IMR-90 (cell line): ENCODE data around the gene ZNF778. TPM values are rescaled to one million over a fixed set of nuclear protein-coding genes. Genes with fewer than 3 reads are reported as not detected.

Experiments
- ATAC-seq: fragments of 200-7000 bp; cut with Tn5 transposase; 2 replicates; pipeline ENCODE4 v1.9.1; 2020; ENCODE audit warnings: low read depth, mild to moderate bottlenecking, moderate library complexity
- BruUV-seq: library from RNA; stranded (reverse); fragments of 400-500 nt; replicated peaks from 2 replicates; lab custom pipeline; 2021; lab: Mats Ljungman, UMichigan
- CTCF ChIA-PET: fragments of 300-600 bp; formaldehyde crosslinking; extraction: SDS; loops from one replicate; lab custom pipeline; 2021; ENCODE audit warnings: antibody characterized with exemption; lab: Yijun Ruan, JAX
- POLR2A ChIA-PET: fragments of 300-600 bp; sonication (Branson Sonifier 250); formaldehyde crosslinking; loops from one replicate; lab custom pipeline; 2022; ENCODE audit warnings: antibody characterized with exemption; ENCODE audit not compliant: unreplicated experiment; lab: Charles Lee
- DNase-seq: peaks from one replicate; pipeline ENCODE4 v3.0.0; 2013
- H2AFZ ChIP-seq: replicated peaks from 2 replicates; pipeline ENCODE3; 2013; ENCODE audit warnings: low read length, mild to moderate bottlenecking; ENCODE audit not compliant: poor library complexity
- H2AK5ac ChIP-seq: 2 replicates; pipeline ENCODE4 v1.6.1; 2013; ENCODE audit warnings: low read depth, low read length, inconsistent platforms
- H2AK9ac ChIP-seq: replicated peaks from 2 replicates; pipeline ENCODE3; 2013; ENCODE audit warnings: mild to moderate bottlenecking, low read depth, low read length, moderate library complexity; ENCODE audit not compliant: poor library complexity
- H2BK120ac ChIP-seq: 2 replicates; pipeline ENCODE4 v1.6.1; 2013; ENCODE audit warnings: low read depth, low read length, inconsistent platforms
- H2BK15ac ChIP-seq: 3 replicates; pipeline ENCODE4 v1.6.1; 2013; ENCODE audit warnings: low read depth, low read length, inconsistent platforms
- H2BK20ac ChIP-seq: 2 replicates; pipeline ENCODE4 v1.6.1; 2013; ENCODE audit warnings: low read depth, mild to moderate bottlenecking, inconsistent platforms, low read length, moderate library complexity
- H2BK5ac ChIP-seq: 2 replicates; pipeline ENCODE4 v1.6.1; 2013; ENCODE audit warnings: mild to moderate bottlenecking, low read depth, low read length, inconsistent platforms; ENCODE audit not compliant: poor library complexity, severe bottlenecking
- H3K14ac ChIP-seq: replicated peaks from 2 replicates; pipeline ENCODE4 v1.6.1; 2013; ENCODE audit warnings: low read depth, low read length, inconsistent platforms
- H3K18ac ChIP-seq: 2 replicates; pipeline ENCODE4 v1.6.1; 2013; ENCODE audit warnings: low read depth, low read length, control low read depth
- H3K23ac ChIP-seq: 2 replicates; pipeline ENCODE4 v1.6.1; 2013; ENCODE audit warnings: low read depth, low read length, inconsistent platforms
- H3K27ac ChIP-seq: 2 replicates; pipeline ENCODE4 v1.5.1; 2013; ENCODE audit warnings: mild to moderate bottlenecking, control low read depth, low read length; ENCODE audit not compliant: insufficient read depth
- H3K27me3 ChIP-seq: 2 replicates; pipeline ENCODE4 v1.6.1; 2013; ENCODE audit warnings: low read length; ENCODE audit not compliant: control insufficient read depth, insufficient read depth
- H3K36me3 ChIP-seq: 2 replicates; pipeline ENCODE4 v1.6.1; 2013; ENCODE audit warnings: low read length, mixed read lengths; ENCODE audit not compliant: control insufficient read depth, insufficient read depth
- H3K4ac ChIP-seq: 2 replicates; pipeline ENCODE4 v1.6.1; 2013; ENCODE audit warnings: low read depth, low read length, inconsistent platforms
- H3K4me1 ChIP-seq: 2 replicates; pipeline ENCODE4 v1.6.1; 2013; ENCODE audit warnings: low read length, mixed read lengths; ENCODE audit not compliant: control insufficient read depth, insufficient read depth
- H3K4me2 ChIP-seq: 2 replicates; pipeline ENCODE4 v1.6.1; 2013; ENCODE audit warnings: low read depth, mild to moderate bottlenecking, control low read depth, low read length, moderate library complexity
- H3K4me3 ChIP-seq: 2 replicates; pipeline ENCODE4 v1.5.1; 2013; ENCODE audit warnings: low read depth, mild to moderate bottlenecking, control low read depth, low read length, moderate library complexity; ENCODE audit not compliant: insufficient read depth
- H3K56ac ChIP-seq: 2 replicates; pipeline ENCODE4 v1.6.1; 2013; ENCODE audit warnings: low read length, inconsistent platforms; ENCODE audit not compliant: insufficient read depth; ENCODE audit errors: extremely low read depth
- H3K79me1 ChIP-seq, 2 experiments: 2 replicates each; pipeline ENCODE4 v1.6.1; 2013; ENCODE audit warnings: low read length in 2 of 2, inconsistent platforms in 1 of 2, low read depth in 1 of 2
- H3K9ac ChIP-seq: 2 replicates; pipeline ENCODE4 v1.6.1; 2013; ENCODE audit warnings: low read depth, low read length, control low read depth
- H3K9me1 ChIP-seq: 2 replicates; pipeline ENCODE4 v1.6.1; 2013; ENCODE audit warnings: low read length, inconsistent platforms; ENCODE audit not compliant: insufficient read depth
- H3K9me3 ChIP-seq: 2 replicates; pipeline ENCODE4 v1.6.1; 2013; ENCODE audit warnings: low read length; ENCODE audit not compliant: control insufficient read depth, insufficient read depth
- H4K20me1 ChIP-seq: 2 replicates; pipeline ENCODE4 v1.6.1; 2013; ENCODE audit warnings: low read length, inconsistent platforms; ENCODE audit not compliant: insufficient read depth
- H4K5ac ChIP-seq: 2 replicates; pipeline ENCODE4 v1.6.1; 2013; ENCODE audit warnings: mild to moderate bottlenecking, low read depth, low read length, control low read depth
- H4K8ac ChIP-seq, 2 experiments: 2 replicates each; pipeline ENCODE4 v1.6.1; 2013; ENCODE audit warnings: low read depth in 2 of 2, low read length in 2 of 2, control low read depth in 1 of 2, inconsistent platforms in 1 of 2
- H4K91ac ChIP-seq: 2 replicates; pipeline ENCODE4 v1.6.1; 2013; ENCODE audit warnings: low read depth, low read length, inconsistent platforms; ENCODE audit not compliant: insufficient read depth
- MAFK ChIP-seq: IDR thresholded peaks from 2 replicates; pipeline ENCODE4 v1.6.1; 2012; ENCODE audit warnings: low read depth, low read length, improper control_type of control experiment
- MXI1 ChIP-seq: IDR thresholded peaks from 2 replicates; pipeline ENCODE4 v1.6.1; 2012; ENCODE audit warnings: low read depth, mild to moderate bottlenecking, low read length, moderate library complexity, borderline replicate concordance
- RFX5 ChIP-seq: IDR thresholded peaks from 2 replicates; pipeline ENCODE4 v1.8.0; 2012; ENCODE audit warnings: low read depth, mild to moderate bottlenecking, low read length, moderate library complexity
- WGBS, 2 experiments: methylation state at CpG; one replicate each; pipeline versions ENCODE4 v1.1.5 to v1.1.7; 2013; ENCODE audit warnings: missing lambda C conversion rate in 2 of 2; ENCODE audit not compliant: insufficient read length in 1 of 2; ENCODE audit errors: extremely low coverage in 2 of 2; 5-methylcytosine and 5-hydroxymethylcytosine counted together
- dilution Hi-C: fragments of 300-500 bp; cut with HindIII; formaldehyde crosslinking; loops from one replicate; pipeline ENCODE4 v1.14.3; 2018; ENCODE audit warnings: low sequenced_read_pairs; ENCODE audit not compliant: unreplicated experiment
- in situ Hi-C: fragments of 300-500 bp; cut with MboI; formaldehyde crosslinking; loops from 3 replicates; pipeline ENCODE4 v1.14.3; 2019; ENCODE audit warnings: low sequenced_read_pairs, inconsistent platforms, mixed read lengths
- intact Hi-C: fragments of 100-400 bp; cut with micrococcal nuclease; formaldehyde crosslinking; loops from 2 replicates; pipeline ENCODE4 v1.10.0; 2022
- polyA plus RNA-seq, 3 experiments: library from polyadenylated mRNA; depleted of rRNA; stranded (reverse); fragments of >200 nt; gene quantifications; 2 replicates each; pipeline ENCODE4 v1.2.3, GENCODE V29; 2012; ENCODE audit warnings: low replicate concordance in 1 of 3
- total RNA-seq: library from RNA; depleted of rRNA; stranded (reverse); fragments of >200 nt; gene quantifications from 2 replicates; pipeline ENCODE4 v1.2.3, GENCODE V29; 2012

Gene ZNF778
- total and polyA plus RNA-seq, 2 of the 4 experiments (the other 2 are of a cell fraction): 5.6 to 9.9 TPM

DNA sequence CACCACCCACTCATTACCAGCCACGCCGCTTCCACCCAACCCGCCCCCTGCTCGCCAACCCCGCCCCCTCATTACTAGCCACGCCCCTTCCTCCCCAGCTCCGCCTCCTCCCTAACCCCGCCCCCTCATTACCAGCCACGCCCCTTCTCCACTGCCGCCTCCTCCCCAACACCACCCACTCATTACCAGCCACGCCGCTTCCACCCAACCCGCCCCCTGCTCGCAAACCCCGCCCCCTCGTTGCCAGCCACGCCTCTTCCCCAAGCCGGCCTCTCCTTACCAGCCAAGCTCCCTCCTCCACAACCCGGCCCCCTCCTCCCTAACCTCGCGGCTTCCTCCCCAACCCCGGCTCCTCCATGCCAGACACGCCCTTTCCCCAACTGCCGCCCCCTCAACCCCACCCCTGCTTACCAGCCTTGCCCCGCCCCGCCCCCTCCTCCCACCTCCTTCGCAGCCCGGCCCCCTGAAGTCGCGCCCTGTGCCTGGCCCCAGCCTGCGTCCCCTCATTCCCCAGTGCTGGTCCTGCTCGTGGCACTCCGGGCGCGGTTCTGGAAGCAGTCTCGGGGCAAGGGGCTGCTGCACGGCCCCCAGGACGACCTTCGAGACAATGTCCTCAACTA is 24.4 kb upstream of the ZNF778 start:
- Histone ChIP-seq H3K4me1 (peaks cover 6% of the 10 kb centered on the region), H3K79me1 (no peaks in the 10 kb centered on the region), H3K36me3 (no peaks in the 10 kb centered on the region), H3K4me3 (peak overlapping the region; percentile 39; the same call in 1 of the 2 replicates), H2BK5ac (no peak overlapping the region), H2AK5ac (peak overlapping the region; percentile 50; the same call in 1 of the 2 replicates), H3K27me3 (no peaks in the 10 kb centered on the region; the same call in 1 of the 2 replicates), H3K4ac (no peak overlapping the region), H4K91ac (no peak overlapping the region), H3K9me3 (no peaks in the 10 kb centered on the region), H3K27ac (peak overlapping the region; percentile 18; the same call in 1 of the 2 replicates), H3K14ac (no peak overlapping the region), H3K23ac (no peak overlapping the region), H3K9me1 (peaks cover 3% of the 10 kb centered on the region; the same call in 1 of the 2 replicates), H4K5ac (no peak overlapping the region), H3K4me2 (peak overlapping the region; percentile 70), H2BK15ac (no peak overlapping the region), H4K8ac (peak overlapping the region in 1 of 2 experiments; percentile 69; a peak in 1 of 4 replicates), H3K56ac (no peak overlapping the region), H2BK120ac (no peak overlapping the region), H3K9ac (no peak overlapping the region), H2AK9ac (no peak overlapping the region), H2AFZ (peak overlapping the region; percentile 87), H3K18ac (no peak overlapping the region), H2BK20ac (no peak overlapping the region), H4K20me1 (no peaks in the 10 kb centered on the region; the same call in 1 of the 2 replicates)
- DNase-seq (peak; percentile 86), ATAC-seq (peak; percentile 77)
- POLR2A ChIA-PET: no interaction called here
- WGBS, 2 experiments: 0% methylated on average over 1 of the region's 39 CpGs; no CpG with 5 or more reads in 1 of the 2 experiments
- CTCF ChIA-PET: no interaction called here
- intact Hi-C loops: no loop called here
- dilution Hi-C loops: no loop called here
- BruUV-seq: no TSS peak
- TF ChIP-seq MAFK: no peak
- TF ChIP-seq RFX5: no peak
- TF ChIP-seq MXI1: no peak
- in situ Hi-C loops: no loop called here
